ENCODE data around the gene BRD1.

GRCh38 chr22:49848690-49849160, 21.1 kb upstream of the BRD1 start:
- TF ChIP-seq CTCF (IDR thresholded peaks at IDR 0.05) = no peak
- TF ChIP-seq POLR2A (IDR thresholded peaks at IDR 0.05) = no peak
- TF ChIP-seq POLR2AphosphoS5 (IDR thresholded peaks at IDR 0.05) = no peak
- TF ChIP-seq EP300 (IDR thresholded peaks at IDR 0.05) = no peak
